SK-N-SH treated with all-trans-retinoic acid at 6 μM for 48 hours (cell line): ENCODE results near the gene FAM111A.
"Not testable (repeated sequence)": the region's sequence is repeated elsewhere in the genome, so short reads cannot be mapped to it uniquely, and the experiment has no call there.

Experiments
- ATAC-seq: fragments of 200-7000 bp; cut with Tn5 transposase; 3 replicates; pipeline ENCODE4 v1.9.1; 2020; ENCODE audit warnings: mild to moderate bottlenecking, moderate library complexity
- ARNTL ChIP-seq: fragments of 450-650 bp; formaldehyde crosslinking; IDR thresholded peaks from 2 replicates; pipeline ENCODE4 v1.5.0; 2020; ENCODE audit warnings: low read depth, mild to moderate bottlenecking, moderate library complexity, borderline replicate concordance
- BACH2 ChIP-seq: fragments of 250-450 bp; sonication (Bioruptor Pico); IDR thresholded peaks from 2 replicates; pipeline ENCODE4 v1.9.0; 2021; ENCODE audit warnings: mild to moderate bottlenecking, borderline replicate concordance
- CSDC2 ChIP-seq: fragments of 250-450 bp; sonication (Bioruptor Pico); IDR thresholded peaks from 2 replicates; pipeline ENCODE4 v1.5.0; 2020; ENCODE audit warnings: mild to moderate bottlenecking, moderate library complexity
- GLIS3 ChIP-seq: fragments of 250-450 bp; sonication (Bioruptor Pico); IDR thresholded peaks from 2 replicates; pipeline ENCODE4 v1.5.0; 2020; ENCODE audit warnings: mild to moderate bottlenecking, moderate library complexity
- ISL1 ChIP-seq: fragments of 250-450 bp; sonication (Bioruptor Pico); IDR thresholded peaks from 2 replicates; pipeline ENCODE4 v2.1.2; 2022; ENCODE audit warnings: mild to moderate bottlenecking, moderate library complexity
- OSR1 ChIP-seq: fragments of 250-450 bp; sonication (Bioruptor Pico); IDR thresholded peaks from 2 replicates; pipeline ENCODE4 v1.8.0; 2022; ENCODE audit warnings: moderate library complexity, mild to moderate bottlenecking, inconsistent platforms
- PPARA ChIP-seq: fragments of 250-450 bp; sonication (Bioruptor Pico); IDR thresholded peaks from 2 replicates; pipeline ENCODE4 v1.5.0; 2020; ENCODE audit warnings: mild to moderate bottlenecking, borderline replicate concordance
- RARB ChIP-seq: fragments of 250-450 bp; sonication (Bioruptor Pico); IDR thresholded peaks from 2 replicates; pipeline ENCODE4 v1.8.0; 2021; ENCODE audit warnings: mild to moderate bottlenecking, moderate library complexity
- SNAI2 ChIP-seq: fragments of 250-450 bp; sonication (Bioruptor Pico); IDR thresholded peaks from 2 replicates; pipeline ENCODE4 v1.5.0; 2020; ENCODE audit warnings: mild to moderate bottlenecking, moderate library complexity
- TCF4 ChIP-seq: fragments of 250-450 bp; sonication (Bioruptor Pico); IDR thresholded peaks from 2 replicates; pipeline ENCODE4 v1.8.0; 2021; ENCODE audit warnings: mild to moderate bottlenecking, moderate library complexity, borderline replicate concordance
- TOX ChIP-seq: fragments of 250-450 bp; sonication (Bioruptor Pico); IDR thresholded peaks from 2 replicates; pipeline ENCODE4 v1.8.0; 2021; ENCODE audit warnings: mild to moderate bottlenecking, moderate library complexity, borderline replicate concordance
- ZC3H10 ChIP-seq: fragments of 250-450 bp; sonication (Bioruptor Pico); IDR thresholded peaks from 2 replicates; pipeline ENCODE4 v1.5.1; 2021; ENCODE audit warnings: mild to moderate bottlenecking, moderate library complexity
- ZFP3 ChIP-seq: fragments of 250-450 bp; sonication (Bioruptor Pico); IDR thresholded peaks from 2 replicates; pipeline ENCODE4 v1.5.0; 2020; ENCODE audit warnings: mild to moderate bottlenecking, moderate library complexity
- ZFP30 ChIP-seq: fragments of 450-650 bp; formaldehyde crosslinking; IDR thresholded peaks from 2 replicates; pipeline ENCODE4 v1.5.0; 2022; ENCODE audit warnings: mild to moderate bottlenecking, moderate library complexity
- ZNF565 ChIP-seq: fragments of 450-650 bp; formaldehyde crosslinking; conservative IDR thresholded peaks from 2 replicates; pipeline ENCODE4 v1.5.0; 2020; ENCODE audit warnings: low read depth, mild to moderate bottlenecking, moderate library complexity
- ZNF70 ChIP-seq: fragments of 450-650 bp; formaldehyde crosslinking; IDR thresholded peaks from 2 replicates; pipeline ENCODE4 v1.5.0; 2020; ENCODE audit warnings: mild to moderate bottlenecking, moderate library complexity
- ZNF8 ChIP-seq: fragments of 450-650 bp; formaldehyde crosslinking; IDR thresholded peaks from 2 replicates; pipeline ENCODE4 v1.5.0; 2020; ENCODE audit warnings: mild to moderate bottlenecking, moderate library complexity
- TF ChIP-seq, protein P1 (sequence below): fragments of 250-450 bp; sonication (Bioruptor Pico); IDR thresholded peaks from 2 replicates; pipeline ENCODE4 v1.5.0; 2020; ENCODE audit warnings: mild to moderate bottlenecking, moderate library complexity
- TF ChIP-seq, protein P2 (sequence below): fragments of 250-450 bp; sonication (Bioruptor Pico); IDR thresholded peaks from 2 replicates; pipeline ENCODE4 v1.8.0; 2020; ENCODE audit warnings: mild to moderate bottlenecking, moderate library complexity, borderline replicate concordance

Gene FAM111A, protein sequence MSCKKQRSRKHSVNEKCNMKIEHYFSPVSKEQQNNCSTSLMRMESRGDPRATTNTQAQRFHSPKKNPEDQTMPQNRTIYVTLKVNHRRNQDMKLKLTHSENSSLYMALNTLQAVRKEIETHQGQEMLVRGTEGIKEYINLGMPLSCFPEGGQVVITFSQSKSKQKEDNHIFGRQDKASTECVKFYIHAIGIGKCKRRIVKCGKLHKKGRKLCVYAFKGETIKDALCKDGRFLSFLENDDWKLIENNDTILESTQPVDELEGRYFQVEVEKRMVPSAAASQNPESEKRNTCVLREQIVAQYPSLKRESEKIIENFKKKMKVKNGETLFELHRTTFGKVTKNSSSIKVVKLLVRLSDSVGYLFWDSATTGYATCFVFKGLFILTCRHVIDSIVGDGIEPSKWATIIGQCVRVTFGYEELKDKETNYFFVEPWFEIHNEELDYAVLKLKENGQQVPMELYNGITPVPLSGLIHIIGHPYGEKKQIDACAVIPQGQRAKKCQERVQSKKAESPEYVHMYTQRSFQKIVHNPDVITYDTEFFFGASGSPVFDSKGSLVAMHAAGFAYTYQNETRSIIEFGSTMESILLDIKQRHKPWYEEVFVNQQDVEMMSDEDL

DNA sequence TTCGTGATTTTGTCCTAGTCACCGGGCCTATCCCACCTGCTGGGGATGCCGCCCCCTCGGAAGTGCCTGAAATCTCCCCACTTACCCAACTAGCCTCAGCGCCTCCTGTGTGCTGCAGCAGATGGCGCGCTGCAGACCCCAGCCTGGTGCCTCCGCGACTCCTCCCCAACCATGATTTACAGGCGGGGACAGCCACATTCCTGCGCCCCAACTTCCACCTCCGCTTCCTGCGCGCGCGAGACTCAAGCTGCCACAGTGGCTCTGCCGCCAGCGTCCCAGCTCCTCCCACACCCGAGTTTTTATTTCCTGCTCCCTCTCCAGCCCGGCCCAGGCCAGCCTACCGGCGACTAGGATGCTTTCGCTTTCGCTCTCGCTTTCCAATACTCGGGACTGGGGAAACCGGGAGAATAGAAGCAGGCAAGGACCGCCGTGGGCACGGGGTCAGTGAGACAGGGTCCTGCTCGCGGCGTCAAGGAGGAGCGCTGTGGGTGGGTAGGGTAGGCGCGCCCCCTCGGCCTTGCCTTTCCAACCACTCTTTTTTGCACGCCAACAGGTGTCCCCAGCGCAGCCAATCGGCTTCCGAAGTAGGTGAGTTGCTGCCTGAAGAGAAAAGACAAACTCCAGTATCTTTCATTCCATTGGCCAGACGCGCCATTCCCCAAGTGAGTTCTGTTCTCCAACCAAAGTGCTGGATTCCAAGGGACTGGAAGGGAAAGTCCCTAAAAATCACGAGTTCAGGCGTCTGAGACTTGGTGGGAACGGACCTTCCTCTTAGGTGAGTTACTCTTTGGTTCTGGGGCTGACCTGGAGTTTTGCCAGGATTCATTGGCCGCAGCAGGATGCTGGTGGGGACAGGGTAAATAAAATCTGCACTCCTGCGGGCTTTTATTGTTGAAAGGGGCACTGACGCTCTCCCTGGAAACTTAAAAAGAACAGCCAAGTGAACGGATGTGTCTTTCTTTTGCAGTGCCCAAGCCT lies at the start of gene FAM111A:
TSS of gene FAM111A (plus strand) at position 327 of the 978 bp plus-strand sequence. CDS start 6,017 bp downstream, outside the sequence.
- TF ChIP-seq BACH2 (CRISPR knock-in tag) (no peak), SNAI2 (CRISPR knock-in tag) (0 out of 2 replicates have a peak, but pooled peaks have one; percentile 62)
- ATAC-seq, result peak; percentile 95

DNA sequence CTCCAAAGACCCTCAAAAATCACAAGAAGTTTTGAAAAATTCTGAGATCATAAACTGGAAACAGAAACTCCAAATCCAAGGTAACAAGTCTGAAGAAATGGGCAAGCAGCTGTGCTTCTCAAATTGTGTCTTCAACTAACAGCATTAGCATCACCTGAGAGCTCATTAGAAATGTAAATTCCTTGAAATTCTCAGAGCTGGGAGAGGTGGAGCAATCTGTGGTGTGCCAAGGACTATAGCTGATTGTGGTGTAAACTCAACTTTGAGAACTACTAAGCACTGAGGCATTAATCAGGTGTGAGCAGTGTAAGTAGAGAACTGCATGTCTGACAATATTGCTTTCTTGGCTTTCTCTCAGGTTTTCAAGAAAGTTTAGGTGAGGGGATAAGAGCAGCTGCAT lies 49.1 kb upstream of the FAM111A start:
- ATAC-seq, result not testable (repeated sequence)

DNA sequence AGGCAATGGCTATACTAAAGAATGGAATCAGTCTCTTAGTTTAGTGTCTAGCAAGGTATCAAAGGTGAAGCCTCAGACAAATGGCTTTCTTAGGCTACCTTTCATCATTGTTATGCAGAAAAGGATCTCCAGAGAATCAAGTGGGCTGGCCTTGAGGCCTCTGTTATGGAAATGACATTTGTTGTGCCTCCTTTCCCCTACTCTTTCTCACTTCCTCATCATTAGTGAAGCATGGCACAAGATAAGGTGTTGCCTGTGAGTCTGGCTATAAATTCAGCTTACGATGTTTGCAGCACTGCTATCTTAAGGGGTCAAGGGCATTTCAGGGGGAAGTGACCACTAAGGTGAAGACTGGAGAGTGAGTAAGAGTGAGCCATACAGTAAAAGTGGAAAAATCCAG lies 47.4 kb upstream of the FAM111A start:
- not testable (repeated sequence) for ATAC-seq

DNA sequence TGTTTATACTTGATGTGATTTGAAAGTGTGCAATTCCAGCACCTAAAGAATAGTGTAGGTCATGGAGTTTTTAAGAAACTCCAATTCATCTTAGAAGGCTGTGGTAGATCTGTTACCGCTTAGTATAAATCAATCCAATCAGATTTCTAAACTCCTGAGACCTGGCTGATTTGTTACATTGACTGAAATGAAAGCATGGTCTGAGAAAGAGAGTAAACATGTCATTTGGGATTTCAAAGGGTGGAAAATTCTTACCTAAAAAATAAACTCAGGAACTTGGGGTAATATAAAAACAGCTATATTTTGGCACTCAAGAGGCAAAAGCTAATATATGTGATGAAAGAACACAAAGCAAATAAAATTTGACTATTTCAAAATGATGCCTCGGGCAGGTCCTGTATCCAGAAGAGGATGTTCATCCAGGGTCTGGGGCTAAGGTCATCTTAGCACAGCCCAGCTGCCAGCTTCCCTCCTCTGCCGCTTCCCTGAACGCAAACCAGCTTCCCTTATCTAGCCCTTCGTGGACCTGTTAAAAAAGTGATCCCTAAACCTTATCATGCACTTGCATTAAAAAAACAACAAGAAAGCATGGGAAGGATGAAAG lies 46.6 kb upstream of the FAM111A start:
- ATAC-seq, result not testable (repeated sequence)

DNA sequence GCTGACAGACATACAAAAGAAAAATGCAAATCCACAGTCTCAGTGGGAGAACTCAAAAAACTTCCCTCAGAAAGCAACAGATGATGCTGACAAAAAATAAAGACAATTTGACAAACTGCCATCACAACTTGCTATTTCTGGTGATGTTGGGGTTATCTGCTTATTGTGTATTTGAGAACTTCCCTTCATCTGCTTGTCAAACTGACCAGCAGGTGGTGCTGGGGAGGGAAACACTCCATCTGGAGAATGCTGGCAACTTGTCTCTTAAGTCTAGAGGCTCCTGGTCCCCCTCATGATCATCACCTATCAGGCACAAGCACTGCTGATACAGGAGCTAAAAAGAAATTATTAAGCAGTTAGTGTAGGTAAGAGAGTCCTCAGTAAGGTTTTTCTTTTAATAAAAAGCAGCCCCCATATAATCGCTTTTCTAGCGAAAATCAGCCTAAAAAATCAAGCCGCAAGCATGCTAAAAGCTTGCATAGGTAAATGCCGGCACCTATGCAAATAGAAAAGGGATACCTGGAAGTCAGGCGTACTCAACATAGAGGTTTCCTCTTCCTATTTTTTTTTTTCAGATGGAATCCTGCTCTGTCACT lies 45.4 kb upstream of the FAM111A start:
- peak; percentile 92 for ATAC-seq
- TF ChIP-seq CSDC2 (CRISPR knock-in tag), result no peak
- no peak for TF ChIP-seq ZNF70

DNA sequence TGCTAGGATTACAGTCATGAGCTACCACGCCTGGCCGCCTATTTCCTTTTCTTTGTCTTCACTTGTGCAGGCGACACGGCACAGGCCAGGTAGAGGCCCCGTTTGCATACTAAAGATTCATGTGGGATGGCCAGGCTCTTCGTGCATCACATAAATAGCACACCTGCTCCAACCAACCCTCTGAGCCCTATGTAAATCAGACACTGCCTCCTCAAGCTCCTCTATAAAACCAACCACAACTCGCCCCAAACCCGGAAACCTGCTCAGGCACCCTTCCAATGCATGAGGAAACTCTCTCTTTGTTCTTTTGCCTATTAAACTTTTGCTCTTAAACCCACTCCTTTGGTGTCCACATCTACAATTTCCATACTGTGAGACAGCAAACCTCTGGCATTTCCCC lies 44.7 kb upstream of the FAM111A start:
- ATAC-seq, result not testable (repeated sequence)

DNA sequence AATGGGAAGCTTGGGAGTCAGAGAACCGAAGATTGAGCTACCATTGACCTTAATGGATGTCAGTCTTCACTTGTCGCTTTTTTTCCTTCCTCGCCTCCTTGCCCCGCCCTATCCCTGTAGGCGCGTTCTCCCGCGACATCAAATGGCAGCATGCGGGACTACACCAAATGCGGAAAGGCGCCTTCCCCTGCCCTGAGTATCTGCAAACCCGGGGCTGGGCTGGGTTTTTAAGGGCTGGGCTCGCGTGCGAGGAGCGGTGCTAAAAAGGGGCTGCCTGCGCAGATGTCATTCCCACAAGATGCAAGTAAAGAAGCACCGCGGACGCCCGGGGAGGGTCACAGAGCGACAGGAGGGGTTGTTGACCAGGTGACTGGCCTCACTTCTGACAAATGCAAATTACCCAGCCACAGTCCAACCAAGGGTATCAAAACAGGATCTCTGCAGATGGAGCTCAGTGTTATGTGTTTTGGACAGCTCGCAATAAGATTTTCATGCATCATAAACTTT lies 40.3 kb upstream of the FAM111A start:
- no peak for TF ChIP-seq ARNTL (CRISPR knock-in tag)
- no peak for TF ChIP-seq BACH2 (CRISPR knock-in tag)
- no peak for TF ChIP-seq CSDC2 (CRISPR knock-in tag)
- no peak for TF ChIP-seq ZNF565 (CRISPR knock-in tag)
- TF ChIP-seq ZNF70, result no peak
- no peak for TF ChIP-seq OSR1
- TF ChIP-seq RARB, result no peak
- no peak for TF ChIP-seq ZFP3 (CRISPR knock-in tag)
- no peak for TF ChIP-seq TCF4 (CRISPR knock-in tag)
- TF ChIP-seq ZFP30, result no peak
- TF ChIP-seq SNAI2 (CRISPR knock-in tag), result no peak
- TF ChIP-seq TOX (CRISPR knock-in tag), result no peak
- TF ChIP-seq ZNF8 (CRISPR knock-in tag), result no peak
- TF ChIP-seq ISL1, result no peak
- no peak for TF ChIP-seq PPARA (CRISPR knock-in tag)
- no peak for TF ChIP-seq GLIS3 (CRISPR knock-in tag)
- TF ChIP-seq, protein P1, sequence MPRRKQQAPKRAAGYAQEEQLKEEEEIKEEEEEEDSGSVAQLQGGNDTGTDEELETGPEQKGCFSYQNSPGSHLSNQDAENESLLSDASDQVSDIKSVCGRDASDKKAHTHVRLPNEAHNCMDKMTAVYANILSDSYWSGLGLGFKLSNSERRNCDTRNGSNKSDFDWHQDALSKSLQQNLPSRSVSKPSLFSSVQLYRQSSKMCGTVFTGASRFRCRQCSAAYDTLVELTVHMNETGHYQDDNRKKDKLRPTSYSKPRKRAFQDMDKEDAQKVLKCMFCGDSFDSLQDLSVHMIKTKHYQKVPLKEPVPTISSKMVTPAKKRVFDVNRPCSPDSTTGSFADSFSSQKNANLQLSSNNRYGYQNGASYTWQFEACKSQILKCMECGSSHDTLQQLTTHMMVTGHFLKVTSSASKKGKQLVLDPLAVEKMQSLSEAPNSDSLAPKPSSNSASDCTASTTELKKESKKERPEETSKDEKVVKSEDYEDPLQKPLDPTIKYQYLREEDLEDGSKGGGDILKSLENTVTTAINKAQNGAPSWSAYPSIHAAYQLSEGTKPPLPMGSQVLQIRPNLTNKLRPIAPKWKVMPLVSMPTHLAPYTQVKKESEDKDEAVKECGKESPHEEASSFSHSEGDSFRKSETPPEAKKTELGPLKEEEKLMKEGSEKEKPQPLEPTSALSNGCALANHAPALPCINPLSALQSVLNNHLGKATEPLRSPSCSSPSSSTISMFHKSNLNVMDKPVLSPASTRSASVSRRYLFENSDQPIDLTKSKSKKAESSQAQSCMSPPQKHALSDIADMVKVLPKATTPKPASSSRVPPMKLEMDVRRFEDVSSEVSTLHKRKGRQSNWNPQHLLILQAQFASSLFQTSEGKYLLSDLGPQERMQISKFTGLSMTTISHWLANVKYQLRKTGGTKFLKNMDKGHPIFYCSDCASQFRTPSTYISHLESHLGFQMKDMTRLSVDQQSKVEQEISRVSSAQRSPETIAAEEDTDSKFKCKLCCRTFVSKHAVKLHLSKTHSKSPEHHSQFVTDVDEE (CRISPR knock-in tag), result no peak
- TF ChIP-seq, protein P2, sequence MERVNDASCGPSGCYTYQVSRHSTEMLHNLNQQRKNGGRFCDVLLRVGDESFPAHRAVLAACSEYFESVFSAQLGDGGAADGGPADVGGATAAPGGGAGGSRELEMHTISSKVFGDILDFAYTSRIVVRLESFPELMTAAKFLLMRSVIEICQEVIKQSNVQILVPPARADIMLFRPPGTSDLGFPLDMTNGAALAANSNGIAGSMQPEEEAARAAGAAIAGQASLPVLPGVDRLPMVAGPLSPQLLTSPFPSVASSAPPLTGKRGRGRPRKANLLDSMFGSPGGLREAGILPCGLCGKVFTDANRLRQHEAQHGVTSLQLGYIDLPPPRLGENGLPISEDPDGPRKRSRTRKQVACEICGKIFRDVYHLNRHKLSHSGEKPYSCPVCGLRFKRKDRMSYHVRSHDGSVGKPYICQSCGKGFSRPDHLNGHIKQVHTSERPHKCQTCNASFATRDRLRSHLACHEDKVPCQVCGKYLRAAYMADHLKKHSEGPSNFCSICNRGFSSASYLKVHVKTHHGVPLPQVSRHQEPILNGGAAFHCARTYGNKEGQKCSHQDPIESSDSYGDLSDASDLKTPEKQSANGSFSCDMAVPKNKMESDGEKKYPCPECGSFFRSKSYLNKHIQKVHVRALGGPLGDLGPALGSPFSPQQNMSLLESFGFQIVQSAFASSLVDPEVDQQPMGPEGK, result no peak
- TF ChIP-seq ZC3H10 (CRISPR knock-in tag), result no peak
- ATAC-seq, result no peak
